GM10847 (cell line): Measurements from ENCODE around the gene PTGFRN.

Experiments used
- POLR2A ChIP-seq: IDR thresholded peaks from 2 replicates; pipeline ENCODE4 v1.6.1; 2011; ENCODE audit not compliant: insufficient read length; ENCODE audit errors: extremely low read depth

The PTGFRN gene

DNA sequence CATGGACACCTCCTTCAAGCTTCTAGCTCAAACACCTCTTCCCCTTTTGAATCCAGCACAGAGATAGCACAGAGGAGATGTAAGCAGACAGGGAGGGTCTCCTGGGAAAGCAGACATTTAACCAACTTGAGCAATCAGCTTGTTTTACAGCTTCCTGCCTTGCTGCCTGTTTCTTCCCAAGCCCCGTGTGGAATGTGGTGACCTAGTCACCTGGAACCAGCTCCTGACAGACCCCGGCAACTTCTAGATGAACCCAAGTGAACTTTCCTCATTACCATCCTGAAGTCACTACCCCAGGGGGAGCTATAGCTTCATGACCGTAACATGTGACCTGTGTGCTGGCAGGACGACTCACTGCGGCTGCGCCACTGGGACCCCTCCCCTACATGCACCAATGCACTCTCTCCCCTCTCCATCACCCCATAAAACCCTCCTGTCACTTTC, 126.3 kb downstream of the PTGFRN start:
- TF ChIP-seq POLR2A = no peak

DNA sequence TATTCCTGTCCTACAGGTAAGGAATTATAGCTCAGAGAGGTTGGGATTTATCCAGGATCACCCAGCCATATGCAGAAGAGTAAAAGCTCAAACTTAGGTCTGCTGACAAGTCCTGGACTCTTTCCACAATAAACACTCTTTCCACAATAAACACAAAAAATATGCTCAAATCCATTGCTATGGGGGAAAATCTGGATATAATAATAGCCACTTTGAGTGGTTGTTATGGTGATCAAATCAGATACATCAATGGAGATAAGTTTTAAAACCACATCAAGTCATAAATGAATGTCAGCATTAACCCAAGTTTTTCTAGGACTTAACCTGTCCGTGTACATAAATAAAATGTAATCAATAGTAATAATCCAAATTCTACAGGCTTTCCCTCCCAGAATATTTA, 128.1 kb downstream of the PTGFRN start:
- TF ChIP-seq POLR2A = no peak

DNA sequence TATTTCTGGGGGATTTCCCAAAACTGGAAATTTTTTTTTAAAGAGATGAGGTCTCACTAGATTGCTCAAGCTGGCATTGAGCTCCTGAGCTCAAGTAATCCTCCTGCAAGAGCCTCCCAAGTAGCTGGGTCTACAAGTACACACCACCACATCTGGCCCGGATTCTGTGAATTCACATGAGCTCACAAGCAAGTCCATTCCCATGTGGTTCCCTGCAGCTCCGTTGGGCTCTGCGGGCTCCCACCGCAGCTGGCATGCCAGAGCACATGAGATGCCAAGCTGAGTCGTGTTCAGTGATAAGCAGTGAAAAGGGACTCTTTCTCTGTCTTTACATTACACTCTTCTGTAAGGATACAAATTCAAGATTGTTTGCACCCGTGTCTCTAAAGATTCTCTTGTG, 128.5 kb downstream of the PTGFRN start:
- TF ChIP-seq POLR2A = no peak
